HAP-1 (cell line): Measurements from ENCODE around the gene TARP.
"Not testable (repeated sequence)": the region's sequence is repeated elsewhere in the genome, so short reads cannot be mapped to it uniquely, and the experiment has no call there.

Source experiments
- DNase-seq, 2 experiments: peaks; one replicate each; pipeline ENCODE4 v3.0.0-alpha.2; 2016 to 2020; ENCODE audit warnings: low spot score in 2 of 2
- H3K27me3 ChIP-seq: fragments of 250-450 bp; sonication (Bioruptor Pico); 2 replicates; pipeline ENCODE4 v1.5.1; 2020; ENCODE audit warnings: low read depth, mild to moderate bottlenecking, moderate library complexity
- H3K36me3 ChIP-seq: fragments of 250-450 bp; sonication (Bioruptor Pico); replicated peaks from 2 replicates; pipeline ENCODE4 v1.5.1; 2020; ENCODE audit warnings: mild to moderate bottlenecking
- H3K4me1 ChIP-seq: fragments of 250-450 bp; sonication (Bioruptor Pico); 2 replicates; pipeline ENCODE4 v1.5.1; 2020; ENCODE audit warnings: mild to moderate bottlenecking
- H3K4me3 ChIP-seq: fragments of 250-450 bp; sonication (Bioruptor Pico); 2 replicates; pipeline ENCODE4 v1.5.1; 2020; ENCODE audit warnings: mild to moderate bottlenecking, moderate library complexity
- H3K9me3 ChIP-seq: fragments of 250-450 bp; sonication (Bioruptor Pico); 2 replicates; pipeline ENCODE4 v1.5.1; 2020; ENCODE audit warnings: mild to moderate bottlenecking, moderate library complexity
- in situ Hi-C: fragments of 300-500 bp; cut with MboI; formaldehyde crosslinking; loops from 3 replicates; pipeline ENCODE4 v1.14.3; 2020; ENCODE audit warnings: low sequenced_read_pairs, inconsistent platforms, mixed read lengths

TARP gene

DNA sequence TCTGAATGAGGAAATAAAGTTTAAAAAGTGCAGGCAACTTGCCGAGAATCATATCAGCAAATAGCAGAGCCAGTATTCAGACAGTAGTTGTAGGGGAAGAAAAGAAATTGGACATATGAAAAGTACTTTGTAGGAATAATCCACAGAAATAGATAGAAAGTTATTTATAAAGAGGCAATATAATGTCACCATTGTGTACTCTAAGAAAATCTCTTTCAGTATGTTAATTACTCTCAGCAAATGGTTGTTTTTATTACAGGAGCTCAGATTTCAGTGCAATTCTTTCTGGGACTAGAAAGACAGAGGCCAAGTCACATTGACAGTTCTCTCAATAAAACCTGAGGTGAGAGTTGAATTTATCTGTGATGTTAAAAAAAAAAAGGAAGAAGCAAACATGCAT, 10.2 kb downstream of the TARP start:
- peak in 1 of 2 experiments; percentile 87 for DNase-seq
- in situ Hi-C loops, H3K4me3 ChIP-seq, H3K27me3 ChIP-seq, H3K36me3 ChIP-seq, H3K9me3 ChIP-seq: not testable (repeated sequence)
- peaks cover 17% of the 10 kb centered on the region for H3K4me1 ChIP-seq

DNA sequence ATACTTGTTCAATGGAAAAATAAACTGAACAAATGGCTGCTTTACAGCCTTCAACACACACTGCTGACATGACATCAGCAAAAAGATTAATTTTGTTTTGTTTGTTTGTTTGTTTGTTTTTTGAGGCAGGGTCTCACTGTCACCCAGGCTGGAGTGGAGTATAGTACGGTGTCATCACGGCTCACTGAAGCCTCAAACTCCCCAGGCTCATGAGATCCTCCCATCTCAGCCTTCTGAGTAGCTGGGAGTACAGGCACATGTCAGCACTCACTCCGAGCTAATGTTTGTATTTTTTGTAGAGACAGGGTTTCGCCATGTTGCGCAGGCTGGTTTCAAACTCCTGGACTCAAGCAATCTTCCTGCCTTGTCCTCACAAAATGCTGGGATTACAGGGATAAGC, 10.9 kb downstream of the TARP start:
- in situ Hi-C loops = no loop called here
- H3K36me3 ChIP-seq = no peaks in the 10 kb centered on the region

DNA sequence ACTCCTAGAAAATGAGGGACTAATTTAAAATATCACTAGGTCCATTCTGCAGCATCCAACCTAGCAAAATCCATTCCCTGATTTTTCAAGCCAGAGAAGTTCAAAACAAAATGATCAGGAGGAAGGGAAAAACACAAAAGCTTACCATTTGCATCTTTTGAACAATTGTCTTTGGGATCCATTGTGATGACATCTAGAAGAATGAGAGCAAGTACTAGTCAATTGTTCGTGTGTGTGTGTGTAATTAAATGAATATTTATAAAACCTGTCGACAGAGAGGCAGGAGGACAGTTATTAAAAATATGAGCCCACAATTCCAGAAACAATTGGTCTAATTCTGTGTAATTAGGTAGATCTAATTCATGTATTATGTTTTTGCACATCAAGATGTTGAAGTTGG, 11.4 kb downstream of the TARP start:
- H3K4me1 ChIP-seq = peaks cover 17% of the 10 kb centered on the region
- in situ Hi-C loops, H3K4me3 ChIP-seq, H3K9me3 ChIP-seq, H3K27me3 ChIP-seq, H3K36me3 ChIP-seq: not testable (repeated sequence)
- peak in 1 of 2 experiments; percentile 34 for DNase-seq

More for the DNA sequence above, 10.9 kb downstream of the TARP start:
- Histone ChIP-seq H3K27me3 (no peaks in the 10 kb centered on the region), H3K4me1 (peaks cover 17% of the 10 kb centered on the region), H3K4me3 (no peak overlapping the region), H3K9me3 (no peaks in the 10 kb centered on the region)
- peak in 1 of 2 experiments; percentile 39 for DNase-seq

DNA sequence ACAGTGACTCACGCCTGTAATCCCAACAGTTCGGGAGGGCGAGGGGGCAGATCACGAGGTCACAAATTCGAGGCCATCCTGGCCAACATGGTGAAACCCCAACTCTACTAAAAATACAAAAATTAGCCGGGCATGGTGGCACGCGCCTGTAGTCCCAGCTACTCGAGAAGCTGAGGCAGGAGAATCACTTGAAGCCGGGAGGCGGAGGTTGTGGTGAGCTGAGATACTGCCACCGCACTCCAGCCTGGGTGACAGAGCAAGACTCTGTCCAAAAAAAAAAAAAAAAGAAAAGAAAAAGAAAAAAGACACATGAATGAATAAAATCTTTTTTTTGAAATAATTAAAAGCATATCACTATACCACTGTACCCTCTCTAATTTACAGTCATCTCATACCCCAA, 11.8 kb downstream of the TARP start:
- in situ Hi-C loops, H3K36me3 ChIP-seq, DNase-seq, H3K4me3 ChIP-seq, H3K9me3 ChIP-seq, H3K27me3 ChIP-seq: not testable (repeated sequence)
- peaks cover 17% of the 10 kb centered on the region for H3K4me1 ChIP-seq

DNA sequence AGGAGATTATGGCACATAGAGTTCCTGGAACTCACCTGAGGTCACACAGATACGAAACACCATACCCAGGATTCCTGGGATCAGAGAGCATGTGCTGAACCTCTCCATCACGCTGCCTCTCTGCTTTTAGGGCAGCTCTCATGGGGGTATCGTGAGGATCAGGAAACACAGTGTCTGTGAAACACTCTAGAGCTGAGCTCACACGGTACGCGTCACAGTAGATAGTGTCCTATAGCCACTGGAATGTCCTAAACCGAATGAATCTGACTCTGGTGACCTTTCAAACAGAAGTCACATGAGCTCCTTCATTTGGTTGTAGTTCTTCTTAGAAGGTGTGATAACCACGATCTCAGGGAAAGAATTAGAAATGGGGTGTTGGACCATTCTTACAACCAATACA, 14.3 kb downstream of the TARP start:
- in situ Hi-C loops = not testable (repeated sequence)

DNA sequence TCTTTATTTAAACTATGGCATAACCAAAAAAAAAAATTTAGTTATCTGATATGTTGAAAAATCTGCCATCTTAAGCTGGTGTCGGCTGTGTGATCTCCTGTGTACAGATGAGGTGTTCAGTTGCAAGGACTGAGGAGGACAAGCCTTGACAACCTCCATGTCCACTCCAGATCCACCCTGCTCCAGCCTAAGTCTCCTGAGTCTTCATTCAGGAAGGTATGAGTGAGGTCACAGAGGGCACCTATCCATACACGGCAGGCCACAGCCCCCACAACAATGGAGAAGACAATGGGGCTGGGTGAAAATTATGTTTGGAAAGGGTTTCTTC, 16.1 kb downstream of the TARP start:
- H3K36me3 ChIP-seq = no peaks in the 10 kb centered on the region
- peaks cover 6% of the 10 kb centered on the region for H3K4me1 ChIP-seq
- in situ Hi-C loops = no loop called here
- no peak for DNase-seq
- no peaks in the 10 kb centered on the region for H3K27me3 ChIP-seq
- H3K4me3 ChIP-seq = no peak overlapping the region
- H3K9me3 ChIP-seq = no peaks in the 10 kb centered on the region

More for the DNA sequence above, 14.3 kb downstream of the TARP start:
- H3K4me1 ChIP-seq = peaks cover 17% of the 10 kb centered on the region
- not testable (repeated sequence) for H3K9me3 ChIP-seq, H3K4me3 ChIP-seq, H3K27me3 ChIP-seq, DNase-seq, H3K36me3 ChIP-seq

DNA sequence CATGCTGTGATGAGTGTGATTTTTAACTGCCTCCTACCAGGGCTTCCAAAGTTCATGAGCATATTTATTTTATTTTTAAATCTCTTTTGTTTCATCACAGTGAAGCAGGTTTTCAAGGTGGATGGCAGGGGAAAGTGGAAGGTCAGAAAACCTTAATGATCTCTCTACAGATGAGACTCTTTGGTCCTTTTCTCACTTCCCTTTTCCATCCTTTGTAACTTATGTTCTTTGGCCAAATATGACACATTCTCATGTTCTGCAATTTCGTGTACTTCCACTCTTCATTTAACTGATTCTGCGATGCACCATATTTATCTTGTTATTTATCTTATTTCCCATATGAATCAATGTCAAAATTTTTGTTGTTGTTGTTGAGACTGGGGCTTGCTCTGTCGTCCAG, 23.6 kb downstream of the TARP start:
- H3K9me3 ChIP-seq, H3K36me3 ChIP-seq, H3K4me3 ChIP-seq, H3K27me3 ChIP-seq, DNase-seq, H3K4me1 ChIP-seq, in situ Hi-C loops: not testable (repeated sequence)

DNA sequence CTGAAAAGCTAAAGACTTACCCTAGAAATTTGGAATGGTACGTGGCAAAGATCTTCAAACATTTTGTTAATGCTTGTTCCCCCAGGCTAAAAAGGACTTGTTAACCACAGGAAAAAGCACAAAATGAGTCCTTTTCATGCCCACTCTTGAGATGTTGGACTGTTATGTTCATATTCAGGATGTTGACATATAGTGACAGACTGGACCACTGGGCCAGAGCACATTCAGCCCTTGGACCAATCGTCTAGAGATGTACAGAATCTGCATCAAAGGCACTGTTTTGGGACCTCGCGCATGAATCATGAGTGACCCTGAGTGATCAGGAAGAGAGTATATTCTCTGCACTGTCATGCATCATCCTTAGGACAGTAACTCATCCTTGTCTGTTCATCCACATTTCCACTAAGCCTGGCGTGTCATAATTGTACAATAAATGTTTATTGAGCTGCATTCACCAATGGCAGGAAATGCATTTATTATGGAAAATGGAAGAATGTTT, 25.3 kb downstream of the TARP start:
- Histone ChIP-seq H3K36me3 (no peaks in the 10 kb centered on the region), H3K4me3 (no peak overlapping the region), H3K4me1 (peaks cover 9% of the 10 kb centered on the region), H3K27me3 (no peaks in the 10 kb centered on the region), H3K9me3 (no peaks in the 10 kb centered on the region)
- in situ Hi-C loops = no loop called here
- no peak for DNase-seq

DNA sequence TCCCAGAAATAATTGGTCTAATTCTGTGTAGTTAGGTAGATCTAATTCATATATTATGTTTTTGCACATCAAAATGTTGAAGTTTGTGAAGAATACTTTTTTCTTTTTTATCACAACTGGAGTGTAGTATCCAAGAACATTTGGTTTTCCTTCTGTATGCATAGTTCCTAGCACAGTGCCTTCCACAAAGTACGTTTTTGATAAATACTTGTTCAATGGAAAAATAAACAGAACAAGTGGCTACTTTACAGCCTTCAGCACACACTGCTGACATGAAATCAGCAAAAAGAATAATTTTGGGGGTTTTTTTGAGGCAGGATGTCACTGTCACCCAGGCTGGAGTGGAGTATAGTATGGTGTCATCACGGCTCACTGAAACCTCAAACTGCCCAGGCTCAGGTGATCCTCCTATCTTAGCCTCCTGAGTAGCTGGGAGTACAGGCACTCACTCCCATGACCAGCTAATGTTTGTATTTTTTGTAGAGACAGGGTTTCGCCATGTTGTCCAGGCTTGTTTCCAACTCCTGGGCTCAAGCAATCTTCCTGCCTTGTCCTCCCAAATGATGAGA, 27.9 kb downstream of the TARP start:
- Histone ChIP-seq H3K4me1 (peaks cover 10% of the 10 kb centered on the region), H3K4me3 (no peak overlapping the region), H3K9me3 (no peaks in the 10 kb centered on the region), H3K27me3 (no peaks in the 10 kb centered on the region), H3K36me3 (no peaks in the 10 kb centered on the region)
- in situ Hi-C loops = no loop called here
- DNase-seq = no peak

DNA sequence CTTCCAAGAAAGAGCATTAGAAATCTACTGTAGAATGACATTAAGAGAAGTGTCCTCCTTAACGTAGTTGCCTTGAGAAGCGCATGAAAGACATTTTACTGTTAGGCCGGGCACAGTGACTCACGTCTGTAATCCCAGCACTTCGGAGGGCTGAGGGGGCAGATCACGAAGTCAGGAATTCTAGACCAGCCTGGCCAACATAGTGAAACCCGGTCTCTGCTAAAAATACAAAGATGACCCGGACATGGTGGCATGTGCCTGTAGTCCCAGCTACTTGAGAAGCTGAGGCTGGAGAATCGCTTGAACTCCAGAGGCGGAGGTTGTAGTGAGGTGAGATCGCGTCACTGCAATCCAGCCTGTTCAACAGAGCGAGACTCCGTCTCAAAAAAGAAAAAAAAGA, 28.9 kb downstream of the TARP start:
- H3K9me3 ChIP-seq = no peaks in the 10 kb centered on the region
- no peaks in the 10 kb centered on the region for H3K27me3 ChIP-seq
- peaks cover 10% of the 10 kb centered on the region for H3K4me1 ChIP-seq
- in situ Hi-C loops = no loop called here
- no peak overlapping the region for H3K4me3 ChIP-seq
- no peaks in the 10 kb centered on the region for H3K36me3 ChIP-seq
- DNase-seq = no peak

DNA sequence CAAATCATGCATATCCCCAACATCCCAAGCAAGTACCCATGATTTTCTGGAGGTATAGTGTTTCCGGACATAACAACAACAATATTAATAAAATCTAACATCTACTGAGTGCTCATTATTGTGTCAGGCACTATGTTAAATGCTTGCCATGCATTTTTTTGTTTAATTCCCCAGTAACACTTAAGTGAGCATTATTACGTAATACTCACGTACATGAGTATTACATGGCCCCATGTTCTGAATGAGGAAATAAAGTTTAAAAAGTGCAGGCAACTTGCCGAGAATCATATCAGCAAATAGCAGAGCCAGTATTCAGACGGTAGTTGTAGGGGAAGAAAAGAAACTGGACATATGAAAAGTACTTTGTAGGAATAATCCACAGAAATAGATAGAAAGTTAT, 30.1 kb downstream of the TARP start:
- peak in 1 of 2 experiments; percentile 8 for DNase-seq
- in situ Hi-C loops, H3K36me3 ChIP-seq, H3K27me3 ChIP-seq, H3K4me3 ChIP-seq, H3K9me3 ChIP-seq: not testable (repeated sequence)
- H3K4me1 ChIP-seq = peaks cover 10% of the 10 kb centered on the region

DNA sequence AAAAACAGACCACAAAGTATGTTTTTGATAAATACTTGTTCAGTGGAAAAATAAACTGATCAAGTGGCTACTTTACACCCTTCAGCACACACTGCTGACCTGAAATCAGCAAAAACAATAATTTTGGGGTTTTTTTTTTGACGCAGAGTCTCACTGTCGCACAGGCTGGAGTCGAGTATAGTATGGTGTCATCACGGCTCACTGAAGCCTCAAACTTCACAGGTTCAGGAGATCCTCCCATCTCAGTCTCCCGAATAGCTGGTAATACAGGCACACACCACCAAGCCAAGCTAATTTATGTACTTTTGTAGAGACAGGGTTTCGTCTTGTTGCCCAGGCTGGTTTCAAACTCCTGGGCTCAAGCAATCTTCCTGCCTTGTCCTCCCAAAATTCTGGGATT, 30.6 kb downstream of the TARP start:
- no peak for DNase-seq
- Histone ChIP-seq H3K4me1 (peaks cover 10% of the 10 kb centered on the region), H3K36me3 (no peaks in the 10 kb centered on the region), H3K4me3 (no peak overlapping the region), H3K9me3 (no peaks in the 10 kb centered on the region), H3K27me3 (no peaks in the 10 kb centered on the region)
- in situ Hi-C loops = no loop called here

DNA sequence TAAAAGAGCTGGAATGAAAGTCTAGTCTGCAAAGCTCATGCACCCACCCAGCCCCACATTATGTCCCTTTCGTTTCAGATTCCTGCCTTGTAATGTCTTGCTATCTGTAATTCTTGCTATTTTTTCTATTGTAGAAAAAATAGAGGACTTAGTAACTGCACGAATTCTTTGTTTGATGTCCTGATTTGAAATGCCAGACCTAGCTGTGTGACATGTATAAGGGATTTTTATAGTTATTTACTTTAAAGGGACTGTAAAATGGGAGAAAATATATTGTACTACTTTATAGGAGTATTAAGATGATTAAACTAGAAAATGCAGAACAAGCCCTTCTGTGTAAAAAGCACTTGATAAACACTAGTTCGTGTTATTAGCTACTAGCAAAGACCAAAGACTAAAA, 32.4 kb downstream of the TARP start:
- H3K4me3 ChIP-seq = no peak overlapping the region
- H3K36me3 ChIP-seq = no peaks in the 10 kb centered on the region
- no peak for DNase-seq
- H3K9me3 ChIP-seq = no peaks in the 10 kb centered on the region
- no peaks in the 10 kb centered on the region for H3K27me3 ChIP-seq
- H3K4me1 ChIP-seq = peaks cover 7% of the 10 kb centered on the region
- in situ Hi-C loops = no loop called here

DNA sequence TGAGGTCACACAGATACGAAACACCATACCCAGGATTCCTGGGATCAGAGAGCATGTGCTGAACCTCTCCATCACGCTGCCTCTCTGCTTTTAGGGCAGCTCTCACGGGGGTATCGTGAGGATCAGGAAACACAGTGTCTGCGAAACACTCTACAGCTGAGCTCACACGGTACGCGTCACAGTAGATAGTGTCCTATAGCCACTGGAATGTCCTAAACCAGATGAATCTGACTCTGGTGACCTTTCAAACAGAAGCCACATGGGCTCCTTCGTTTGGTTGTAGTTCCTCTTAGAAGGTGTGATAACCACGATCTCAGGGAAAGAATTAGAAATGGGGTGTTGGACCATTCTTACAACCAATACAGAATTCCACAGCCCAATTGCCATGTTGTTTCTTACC, 34.3 kb downstream of the TARP start:
- H3K9me3 ChIP-seq, H3K36me3 ChIP-seq, in situ Hi-C loops, H3K27me3 ChIP-seq, H3K4me3 ChIP-seq, H3K4me1 ChIP-seq, DNase-seq: not testable (repeated sequence)

DNA sequence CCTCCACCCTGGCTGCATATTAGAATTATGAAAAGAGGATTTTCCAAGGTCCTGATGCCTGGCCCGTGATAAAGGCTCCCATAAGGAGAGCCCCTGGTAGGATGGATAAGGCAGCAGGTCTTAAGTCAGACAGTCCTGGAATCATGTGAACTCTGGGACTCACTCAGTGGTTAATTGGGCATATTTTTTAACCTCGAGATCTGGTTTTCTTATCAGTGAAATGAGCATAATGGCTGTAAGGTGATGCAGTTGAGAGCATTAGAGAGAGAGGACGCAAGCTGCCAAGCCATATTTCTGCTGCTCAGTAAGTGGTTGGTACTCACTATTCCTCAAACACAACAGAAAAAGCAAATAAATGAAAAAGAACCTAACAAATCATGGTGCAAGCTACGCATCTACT, 37.8 kb downstream of the TARP start:
- H3K36me3 ChIP-seq = no peaks in the 10 kb centered on the region
- H3K27me3 ChIP-seq = no peaks in the 10 kb centered on the region
- in situ Hi-C loops = no loop called here
- no peak overlapping the region for H3K4me3 ChIP-seq
- DNase-seq = no peak
- no peaks in the 10 kb centered on the region for H3K9me3 ChIP-seq
- H3K4me1 ChIP-seq = no peaks in the 10 kb centered on the region
